SH-SY5Y (cell line): ENCODE results near the gene BET1.

ENCODE experiments used
- GATA2 ChIP-seq: IDR thresholded peaks from 2 replicates; pipeline ENCODE4 v1.6.1; 2011; ENCODE audit warnings: mild to moderate bottlenecking, low read depth, low read length
- GATA3 ChIP-seq: IDR thresholded peaks from 2 replicates; pipeline ENCODE4 v1.6.1; 2011; ENCODE audit warnings: low read depth, mild to moderate bottlenecking, low read length, moderate library complexity

GRCh38 chr7:94016786-94017185 lies 12.6 kb upstream of the BET1 start:
- TF ChIP-seq GATA3 (no peak), GATA2 (no peak)
